Measurements from ENCODE around the gene GPC3. TPM values are rescaled to one million over a fixed set of nuclear protein-coding genes. Genes with fewer than 3 reads are reported as not detected.

The GPC3 gene
- total RNA-seq, 2 donors from 2014 or later: 16.9 to 22.7 TPM

DNA sequence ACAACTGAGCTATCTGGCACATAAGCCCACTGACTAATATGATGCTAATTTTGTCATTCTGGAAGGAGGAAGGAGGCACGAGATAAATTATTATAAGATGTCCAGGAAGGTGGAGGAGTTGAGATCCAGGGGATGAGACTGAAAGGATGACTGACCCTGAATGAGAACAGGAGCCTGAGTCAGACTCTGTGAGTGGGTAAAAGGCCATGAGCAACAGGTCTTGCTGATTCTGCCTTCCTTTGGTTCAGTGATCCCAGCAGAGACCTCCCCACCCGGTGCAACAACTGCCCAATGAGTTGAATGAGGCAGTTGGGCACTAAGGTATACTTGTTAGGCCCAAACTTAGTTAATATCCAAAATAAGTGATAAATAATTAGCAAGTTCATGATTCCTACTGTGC lies 332.0 kb downstream of the GPC3 start:
- DNase-seq (no peak), ATAC-seq (no peak)
- Histone ChIP-seq H3K9me3 (no peaks in the 10 kb centered on the region), H3K27ac (no peak overlapping the region), H3K36me3 (replicated peaks in 1 of 2; ENCODE audit: insufficient read depth in 1 of 2, low read depth in 2 of 2) (no peaks in the 10 kb centered on the region), H3K4me1 (peaks cover 32% of the 10 kb centered on the region), H3K4me3 (no peak overlapping the region), H3K27me3 (no peaks in the 10 kb centered on the region)
- intact Hi-C loops (cut with DNase I): no loop called here
- TF ChIP-seq, protein P1, sequence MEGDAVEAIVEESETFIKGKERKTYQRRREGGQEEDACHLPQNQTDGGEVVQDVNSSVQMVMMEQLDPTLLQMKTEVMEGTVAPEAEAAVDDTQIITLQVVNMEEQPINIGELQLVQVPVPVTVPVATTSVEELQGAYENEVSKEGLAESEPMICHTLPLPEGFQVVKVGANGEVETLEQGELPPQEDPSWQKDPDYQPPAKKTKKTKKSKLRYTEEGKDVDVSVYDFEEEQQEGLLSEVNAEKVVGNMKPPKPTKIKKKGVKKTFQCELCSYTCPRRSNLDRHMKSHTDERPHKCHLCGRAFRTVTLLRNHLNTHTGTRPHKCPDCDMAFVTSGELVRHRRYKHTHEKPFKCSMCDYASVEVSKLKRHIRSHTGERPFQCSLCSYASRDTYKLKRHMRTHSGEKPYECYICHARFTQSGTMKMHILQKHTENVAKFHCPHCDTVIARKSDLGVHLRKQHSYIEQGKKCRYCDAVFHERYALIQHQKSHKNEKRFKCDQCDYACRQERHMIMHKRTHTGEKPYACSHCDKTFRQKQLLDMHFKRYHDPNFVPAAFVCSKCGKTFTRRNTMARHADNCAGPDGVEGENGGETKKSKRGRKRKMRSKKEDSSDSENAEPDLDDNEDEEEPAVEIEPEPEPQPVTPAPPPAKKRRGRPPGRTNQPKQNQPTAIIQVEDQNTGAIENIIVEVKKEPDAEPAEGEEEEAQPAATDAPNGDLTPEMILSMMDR (IDR thresholded peaks at IDR 0.05): no peak
- TF ChIP-seq POLR2A (IDR thresholded peaks at IDR 0.05): no peak
- 84 to 91% methylated on average over 2 of the region's 2 CpGs for WGBS, 2 donors

DNA sequence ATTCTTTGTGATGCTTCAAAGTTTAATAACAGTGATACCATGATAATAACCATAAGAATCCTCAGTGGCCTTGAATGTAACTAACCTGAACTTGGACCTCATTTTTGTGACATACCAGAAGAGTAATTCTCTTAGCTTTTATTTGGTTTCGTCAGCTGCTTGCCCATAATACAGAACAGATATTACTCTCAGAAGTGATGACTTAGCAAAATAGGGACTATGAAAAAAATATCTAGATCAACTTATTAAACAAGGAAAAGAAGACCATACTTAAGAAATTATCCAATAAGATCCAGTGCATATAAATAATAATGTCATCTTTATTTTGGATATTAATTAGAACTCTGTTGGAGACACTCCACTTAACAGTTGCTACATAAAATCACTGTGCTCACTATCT lies 333.2 kb downstream of the GPC3 start:
- H3K9me3 ChIP-seq: no peaks in the 10 kb centered on the region
- TF ChIP-seq, protein P1 (IDR thresholded peaks at IDR 0.05): no peak
- TF ChIP-seq POLR2A (IDR thresholded peaks at IDR 0.05): no peak
- no peak overlapping the region for H3K4me3 ChIP-seq
- peaks cover 23% of the 10 kb centered on the region for H3K4me1 ChIP-seq
- no peak overlapping the region for H3K27ac ChIP-seq
- intact Hi-C loops (cut with DNase I): no loop called here
- no peak for ATAC-seq
- DNase-seq: no peak
- WGBS, 2 donors: 85 to 100% methylated on average over 1 of the region's 1 CpG
- no peaks in the 10 kb centered on the region for H3K36me3 ChIP-seq (replicated peaks in 1 of 2; ENCODE audit: insufficient read depth in 1 of 2, low read depth in 2 of 2)
- no peaks in the 10 kb centered on the region for H3K27me3 ChIP-seq

DNA sequence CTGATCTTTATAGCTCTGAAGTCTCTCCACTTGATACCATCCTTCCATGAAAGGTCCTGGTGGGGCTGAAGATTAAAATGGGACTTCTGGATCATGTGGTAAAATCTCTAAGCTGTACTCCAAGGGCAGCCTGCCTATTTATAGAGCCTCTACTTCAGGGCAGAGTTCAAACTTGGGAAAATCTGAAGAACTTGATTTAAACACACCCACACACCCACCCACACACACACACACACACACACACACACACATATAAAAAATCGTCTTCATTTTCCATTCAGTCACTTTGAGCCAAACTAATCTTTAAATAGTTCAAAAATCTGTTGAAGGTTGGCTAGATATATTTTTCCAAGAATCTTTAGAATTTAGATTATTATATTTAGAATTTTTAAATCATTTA lies 335.2 kb downstream of the GPC3 start:
- Histone ChIP-seq H3K4me3 (no peak overlapping the region), H3K27ac (no peak overlapping the region), H3K36me3 (replicated peaks in 1 of 2; ENCODE audit: insufficient read depth in 1 of 2, low read depth in 2 of 2) (no peaks in the 10 kb centered on the region), H3K27me3 (no peaks in the 10 kb centered on the region), H3K4me1 (peaks cover 4% of the 10 kb centered on the region), H3K9me3 (no peaks in the 10 kb centered on the region)
- 38 to 40% methylated on average over 1 of the region's 1 CpG for WGBS, 2 donors
- DNase-seq (no peak), ATAC-seq (no peak)
- no peak for TF ChIP-seq POLR2A (IDR thresholded peaks at IDR 0.05)
- TF ChIP-seq, protein P1 (IDR thresholded peaks at IDR 0.05): no peak
- intact Hi-C loops (cut with DNase I): no loop called here

DNA sequence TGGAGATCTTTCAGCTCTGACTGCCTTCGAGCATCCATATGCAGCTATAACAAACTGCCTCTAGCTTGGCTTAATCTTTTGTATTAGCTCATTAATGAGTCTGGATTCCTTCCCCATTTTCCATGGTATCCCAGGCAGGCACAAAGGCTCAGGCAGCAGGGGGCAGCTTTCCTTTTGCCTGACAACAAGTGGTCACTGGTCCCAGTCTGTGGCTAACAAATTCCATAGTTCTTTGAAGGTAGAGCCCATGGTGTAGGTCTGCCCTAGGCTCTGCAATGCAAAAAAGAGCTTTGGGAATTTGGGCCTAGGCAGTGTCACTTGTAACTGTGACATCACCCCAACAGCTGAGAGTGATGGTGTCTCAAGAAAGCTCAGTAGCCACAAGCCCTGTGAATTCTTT lies 335.7 kb downstream of the GPC3 start:
- WGBS, 2 donors: 63 to 78% methylated on average over 1 of the region's 1 CpG
- DNase-seq: no peak
- H3K9me3 ChIP-seq: no peaks in the 10 kb centered on the region
- H3K4me3 ChIP-seq: no peak overlapping the region
- no peak for ATAC-seq
- H3K36me3 ChIP-seq (replicated peaks in 1 of 2; ENCODE audit: insufficient read depth in 1 of 2, low read depth in 2 of 2): no peaks in the 10 kb centered on the region
- no peak overlapping the region for H3K27ac ChIP-seq
- TF ChIP-seq POLR2A (IDR thresholded peaks at IDR 0.05): no peak
- TF ChIP-seq, protein P1 (IDR thresholded peaks at IDR 0.05): no peak
- H3K27me3 ChIP-seq: no peaks in the 10 kb centered on the region
- intact Hi-C loops (cut with DNase I): no loop called here
- no peaks in the 10 kb centered on the region for H3K4me1 ChIP-seq

DNA sequence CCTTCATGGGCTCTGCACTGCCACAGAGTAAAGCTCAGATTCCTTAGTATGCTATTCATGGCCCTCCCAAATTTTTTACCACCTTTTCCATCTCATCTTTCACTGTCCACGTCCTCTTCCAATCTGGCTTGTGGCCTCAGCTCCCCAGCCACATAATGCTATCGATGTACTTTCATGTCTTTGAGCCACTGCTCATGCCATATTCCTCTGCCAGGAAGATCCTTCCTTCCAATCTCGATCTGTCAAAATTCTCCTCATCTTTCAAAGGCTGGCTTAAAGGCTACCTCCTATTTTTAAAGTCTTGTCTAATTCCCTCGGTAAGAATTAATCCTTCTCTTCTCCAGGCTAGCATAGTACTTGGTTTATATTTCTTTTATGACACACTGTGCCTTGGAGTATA lies 336.8 kb downstream of the GPC3 start:
- H3K27me3 ChIP-seq: no peaks in the 10 kb centered on the region
- intact Hi-C loops (cut with DNase I): no loop called here
- no peak overlapping the region for H3K4me3 ChIP-seq
- 95 to 96% methylated on average over 4 of the region's 4 CpGs for WGBS, 2 donors
- TF ChIP-seq, protein P1 (IDR thresholded peaks at IDR 0.05): no peak
- no peak for TF ChIP-seq POLR2A (IDR thresholded peaks at IDR 0.05)
- H3K27ac ChIP-seq: no peak overlapping the region
- H3K36me3 ChIP-seq (replicated peaks in 1 of 2; ENCODE audit: insufficient read depth in 1 of 2, low read depth in 2 of 2): no peaks in the 10 kb centered on the region
- no peaks in the 10 kb centered on the region for H3K9me3 ChIP-seq
- ATAC-seq (no peak), DNase-seq (no peak)
- H3K4me1 ChIP-seq: no peaks in the 10 kb centered on the region
